DND-41 (cell line): ENCODE data around the gene PDIA4.

Source experiments
- ATAC-seq: fragments of 200-7000 bp; cut with Tn5 transposase; 3 replicates; pipeline ENCODE4 v1.9.1; 2021; ENCODE audit warnings: low read depth; ENCODE audit not compliant: insufficient read depth
- DNase-seq: peaks from one replicate; pipeline ENCODE4 v3.0.0-alpha.2; 2020
- H2AFZ ChIP-seq: 2 replicates; pipeline ENCODE4 v1.6.0; 2012; ENCODE audit warnings: low read depth, low read length
- H3K27ac ChIP-seq: 2 replicates; pipeline ENCODE4 v1.5.1; 2012; ENCODE audit warnings: low read length, inconsistent platforms
- H3K27me3 ChIP-seq: fragments of 200-600 bp; sonication (generic); 2 replicates; pipeline ENCODE4 v1.6.0; 2012; ENCODE audit warnings: low read length, mild to moderate bottlenecking, inconsistent platforms; ENCODE audit not compliant: insufficient read depth, poor library complexity
- H3K36me3 ChIP-seq: 2 replicates; pipeline ENCODE4 v1.5.1; 2012; ENCODE audit warnings: low read length, inconsistent platforms; ENCODE audit not compliant: insufficient read depth
- H3K4me1 ChIP-seq: 2 replicates; pipeline ENCODE4 v1.5.1; 2012; ENCODE audit warnings: mild to moderate bottlenecking, low read length; ENCODE audit not compliant: insufficient read depth
- H3K4me2 ChIP-seq: 2 replicates; pipeline ENCODE4 v1.6.0; 2012; ENCODE audit warnings: mild to moderate bottlenecking, moderate library complexity, low read length, inconsistent platforms; ENCODE audit not compliant: insufficient read depth
- H3K4me3 ChIP-seq, 2 experiments: fragments of 200-600 bp in 1 of 2; shearing (Covaris generic) in 1 of 2; 2 replicates each; pipeline ENCODE4 v1.5.1; 2012 to 2016; ENCODE audit warnings: inconsistent platforms in 2 of 2, low read length in 2 of 2, mild to moderate bottlenecking in 2 of 2, low read depth in 1 of 2, moderate library complexity in 1 of 2
- H3K79me2 ChIP-seq: 2 replicates; pipeline ENCODE4 v1.6.0; 2012; ENCODE audit warnings: low read length, inconsistent platforms; ENCODE audit not compliant: insufficient read depth
- H3K9ac ChIP-seq: 2 replicates; pipeline ENCODE4 v1.6.0; 2012; ENCODE audit warnings: low read depth, mild to moderate bottlenecking, inconsistent platforms, low read length, moderate library complexity
- H3K9me3 ChIP-seq: 2 replicates; pipeline ENCODE4 v1.5.1; 2012; ENCODE audit warnings: low read length, moderate library complexity, mild to moderate bottlenecking, inconsistent platforms; ENCODE audit not compliant: insufficient read depth, severe bottlenecking
- H4K20me1 ChIP-seq: 2 replicates; pipeline ENCODE4 v1.6.0; 2012; ENCODE audit warnings: low read length; ENCODE audit not compliant: insufficient read depth
- EZH2 ChIP-seq: IDR thresholded peaks from 3 replicates; pipeline ENCODE4 v1.6.1; 2012; ENCODE audit warnings: borderline replicate concordance, low read depth, mild to moderate bottlenecking, moderate library complexity, low read length, inconsistent platforms; ENCODE audit not compliant: severe bottlenecking
- TF ChIP-seq, protein P1 (sequence below): IDR thresholded peaks from 2 replicates; pipeline ENCODE4 v1.5.1; 2012; ENCODE audit warnings: borderline replicate concordance, low read length, moderate library complexity, mild to moderate bottlenecking; ENCODE audit not compliant: poor library complexity, severe bottlenecking; ENCODE audit errors: extremely low read depth

The PDIA4 gene

DNA sequence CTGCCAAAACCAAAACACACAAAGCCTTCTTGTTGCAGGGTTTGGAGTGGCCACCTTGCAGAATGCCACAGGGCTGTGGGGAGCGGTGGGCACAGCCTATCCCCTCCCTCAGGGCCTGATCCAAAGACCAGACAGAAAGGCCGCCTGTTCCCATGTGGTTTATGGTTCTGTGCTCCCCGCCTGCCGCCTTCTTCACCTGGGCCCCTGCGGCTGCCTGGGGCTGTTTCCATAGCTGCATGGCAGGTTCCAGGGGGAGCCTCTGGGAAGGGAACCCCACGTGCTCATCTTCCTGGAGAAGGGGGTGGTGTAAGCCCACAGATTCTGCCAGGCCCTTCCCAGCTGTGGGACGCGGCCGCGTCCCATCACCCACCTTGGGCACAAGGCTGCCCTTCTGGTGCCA is 73.5 kb downstream of the PDIA4 start:
- no peaks in the 10 kb centered on the region for H3K4me1 ChIP-seq
- H3K27me3 ChIP-seq: no peaks in the 10 kb centered on the region
- no peaks in the 10 kb centered on the region for H4K20me1 ChIP-seq
- no peak for DNase-seq
- H3K9me3 ChIP-seq: no peaks in the 10 kb centered on the region
- no peaks in the 10 kb centered on the region for H3K79me2 ChIP-seq
- no peak for TF ChIP-seq EZH2
- TF ChIP-seq, protein P1, sequence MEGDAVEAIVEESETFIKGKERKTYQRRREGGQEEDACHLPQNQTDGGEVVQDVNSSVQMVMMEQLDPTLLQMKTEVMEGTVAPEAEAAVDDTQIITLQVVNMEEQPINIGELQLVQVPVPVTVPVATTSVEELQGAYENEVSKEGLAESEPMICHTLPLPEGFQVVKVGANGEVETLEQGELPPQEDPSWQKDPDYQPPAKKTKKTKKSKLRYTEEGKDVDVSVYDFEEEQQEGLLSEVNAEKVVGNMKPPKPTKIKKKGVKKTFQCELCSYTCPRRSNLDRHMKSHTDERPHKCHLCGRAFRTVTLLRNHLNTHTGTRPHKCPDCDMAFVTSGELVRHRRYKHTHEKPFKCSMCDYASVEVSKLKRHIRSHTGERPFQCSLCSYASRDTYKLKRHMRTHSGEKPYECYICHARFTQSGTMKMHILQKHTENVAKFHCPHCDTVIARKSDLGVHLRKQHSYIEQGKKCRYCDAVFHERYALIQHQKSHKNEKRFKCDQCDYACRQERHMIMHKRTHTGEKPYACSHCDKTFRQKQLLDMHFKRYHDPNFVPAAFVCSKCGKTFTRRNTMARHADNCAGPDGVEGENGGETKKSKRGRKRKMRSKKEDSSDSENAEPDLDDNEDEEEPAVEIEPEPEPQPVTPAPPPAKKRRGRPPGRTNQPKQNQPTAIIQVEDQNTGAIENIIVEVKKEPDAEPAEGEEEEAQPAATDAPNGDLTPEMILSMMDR: no peak
- no peak overlapping the region for H3K4me3 ChIP-seq
- H3K36me3 ChIP-seq: no peaks in the 10 kb centered on the region
- no peak overlapping the region for H2AFZ ChIP-seq
- no peak for ATAC-seq
- no peak overlapping the region for H3K4me2 ChIP-seq
- no peak overlapping the region for H3K9ac ChIP-seq
- no peak overlapping the region for H3K27ac ChIP-seq

DNA sequence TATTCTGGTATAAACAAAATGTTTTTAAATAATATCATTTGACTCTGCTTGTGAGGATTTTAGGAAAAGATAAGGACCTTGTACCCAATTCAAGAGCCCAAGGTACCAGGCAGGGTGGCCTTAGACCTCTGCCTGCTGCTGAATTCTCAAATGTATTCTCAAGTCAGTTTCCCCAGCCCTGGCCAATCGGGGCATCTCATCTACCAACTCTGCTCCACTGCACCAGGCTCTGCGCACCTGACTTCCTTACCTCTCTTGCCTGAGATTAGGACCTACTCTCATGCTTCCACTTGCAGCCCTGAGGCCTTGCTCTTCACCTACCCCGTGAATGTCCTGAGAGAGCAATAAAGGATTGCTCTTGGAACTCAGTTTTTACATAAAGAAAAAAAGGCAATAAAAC is 74.6 kb downstream of the PDIA4 start:
- DNase-seq: no peak
- TF ChIP-seq, protein P1: no peak
- TF ChIP-seq EZH2: no peak
- H2AFZ ChIP-seq: no peak overlapping the region

More for the DNA sequence above, 74.6 kb downstream of the PDIA4 start:
- Histone ChIP-seq H3K36me3 (no peaks in the 10 kb centered on the region), H3K27ac (no peak overlapping the region), H3K4me1 (no peaks in the 10 kb centered on the region), H3K4me3 (no peak overlapping the region), H4K20me1 (no peaks in the 10 kb centered on the region), H3K4me2 (no peak overlapping the region), H3K9me3 (no peaks in the 10 kb centered on the region), H3K79me2 (no peaks in the 10 kb centered on the region), H3K27me3 (no peaks in the 10 kb centered on the region), H3K9ac (no peak overlapping the region)
- ATAC-seq: no peak
